ENCODE measurements around the gene FAM174B. TPM values are rescaled to one million over a fixed set of nuclear protein-coding genes. Genes with fewer than 3 reads are reported as not detected.

FAM174B gene
- total and polyA plus RNA-seq, 2 experiments from 2014 or later: 15.0 to 21.8 TPM

GRCh38 chr15:92619145-92620101 lies 36.2 kb downstream of the FAM174B start (continued):
- no peak for TF ChIP-seq ZNF462 (CRISPR knock-in tag; IDR thresholded peaks at IDR 0.05)
- no peak for TF ChIP-seq POLR2AphosphoS5 (IDR thresholded peaks at IDR 0.05; ENCODE audit: low read depth)
- no peak for TF ChIP-seq REST (IDR thresholded peaks at IDR 0.05; ENCODE audit: unreplicated experiment)
- no peak for TF ChIP-seq NANOG (IDR thresholded peaks at IDR 0.05; ENCODE audit: borderline replicate concordance)
- no peak for TF ChIP-seq EZH2phosphoT487 (IDR thresholded peaks at IDR 0.05; ENCODE audit: unreplicated experiment)

Data from GM23338 (cell line).